Measurements from ENCODE around the gene KCTD6.

DNA sequence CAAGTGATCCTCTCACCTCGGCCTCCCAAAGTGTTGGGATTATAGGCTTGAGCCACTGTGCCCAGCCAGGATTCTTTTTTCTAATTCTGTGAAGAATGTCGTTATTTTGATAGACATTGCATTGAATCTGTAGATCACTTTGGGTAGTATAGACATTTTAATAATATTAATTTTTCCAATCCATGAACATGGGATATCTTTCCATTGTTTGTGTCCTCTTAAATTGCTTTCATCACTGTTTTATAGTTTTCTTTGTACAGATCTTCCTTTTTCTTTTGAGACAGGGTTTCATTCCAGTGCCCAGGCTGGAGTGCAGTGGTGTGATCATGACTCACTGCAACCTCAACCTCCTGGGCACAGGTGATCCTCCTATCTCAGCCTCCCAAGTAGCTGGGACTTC is 11.6 kb upstream of the KCTD6 start:
- TF ChIP-seq, protein P1, sequence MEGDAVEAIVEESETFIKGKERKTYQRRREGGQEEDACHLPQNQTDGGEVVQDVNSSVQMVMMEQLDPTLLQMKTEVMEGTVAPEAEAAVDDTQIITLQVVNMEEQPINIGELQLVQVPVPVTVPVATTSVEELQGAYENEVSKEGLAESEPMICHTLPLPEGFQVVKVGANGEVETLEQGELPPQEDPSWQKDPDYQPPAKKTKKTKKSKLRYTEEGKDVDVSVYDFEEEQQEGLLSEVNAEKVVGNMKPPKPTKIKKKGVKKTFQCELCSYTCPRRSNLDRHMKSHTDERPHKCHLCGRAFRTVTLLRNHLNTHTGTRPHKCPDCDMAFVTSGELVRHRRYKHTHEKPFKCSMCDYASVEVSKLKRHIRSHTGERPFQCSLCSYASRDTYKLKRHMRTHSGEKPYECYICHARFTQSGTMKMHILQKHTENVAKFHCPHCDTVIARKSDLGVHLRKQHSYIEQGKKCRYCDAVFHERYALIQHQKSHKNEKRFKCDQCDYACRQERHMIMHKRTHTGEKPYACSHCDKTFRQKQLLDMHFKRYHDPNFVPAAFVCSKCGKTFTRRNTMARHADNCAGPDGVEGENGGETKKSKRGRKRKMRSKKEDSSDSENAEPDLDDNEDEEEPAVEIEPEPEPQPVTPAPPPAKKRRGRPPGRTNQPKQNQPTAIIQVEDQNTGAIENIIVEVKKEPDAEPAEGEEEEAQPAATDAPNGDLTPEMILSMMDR (IDR thresholded peaks at IDR 0.05): no peak
- TF ChIP-seq, protein P2, sequence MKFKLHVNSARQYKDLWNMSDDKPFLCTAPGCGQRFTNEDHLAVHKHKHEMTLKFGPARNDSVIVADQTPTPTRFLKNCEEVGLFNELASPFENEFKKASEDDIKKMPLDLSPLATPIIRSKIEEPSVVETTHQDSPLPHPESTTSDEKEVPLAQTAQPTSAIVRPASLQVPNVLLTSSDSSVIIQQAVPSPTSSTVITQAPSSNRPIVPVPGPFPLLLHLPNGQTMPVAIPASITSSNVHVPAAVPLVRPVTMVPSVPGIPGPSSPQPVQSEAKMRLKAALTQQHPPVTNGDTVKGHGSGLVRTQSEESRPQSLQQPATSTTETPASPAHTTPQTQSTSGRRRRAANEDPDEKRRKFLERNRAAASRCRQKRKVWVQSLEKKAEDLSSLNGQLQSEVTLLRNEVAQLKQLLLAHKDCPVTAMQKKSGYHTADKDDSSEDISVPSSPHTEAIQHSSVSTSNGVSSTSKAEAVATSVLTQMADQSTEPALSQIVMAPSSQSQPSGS (CRISPR knock-in tag; IDR thresholded peaks at IDR 0.05; ENCODE audit: borderline replicate concordance, low read depth): no peak
- TF ChIP-seq, protein P3, sequence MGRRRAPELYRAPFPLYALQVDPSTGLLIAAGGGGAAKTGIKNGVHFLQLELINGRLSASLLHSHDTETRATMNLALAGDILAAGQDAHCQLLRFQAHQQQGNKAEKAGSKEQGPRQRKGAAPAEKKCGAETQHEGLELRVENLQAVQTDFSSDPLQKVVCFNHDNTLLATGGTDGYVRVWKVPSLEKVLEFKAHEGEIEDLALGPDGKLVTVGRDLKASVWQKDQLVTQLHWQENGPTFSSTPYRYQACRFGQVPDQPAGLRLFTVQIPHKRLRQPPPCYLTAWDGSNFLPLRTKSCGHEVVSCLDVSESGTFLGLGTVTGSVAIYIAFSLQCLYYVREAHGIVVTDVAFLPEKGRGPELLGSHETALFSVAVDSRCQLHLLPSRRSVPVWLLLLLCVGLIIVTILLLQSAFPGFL (CRISPR knock-in tag; IDR thresholded peaks at IDR 0.05; ENCODE audit: borderline replicate concordance): no peak
- TF ChIP-seq, protein P4, sequence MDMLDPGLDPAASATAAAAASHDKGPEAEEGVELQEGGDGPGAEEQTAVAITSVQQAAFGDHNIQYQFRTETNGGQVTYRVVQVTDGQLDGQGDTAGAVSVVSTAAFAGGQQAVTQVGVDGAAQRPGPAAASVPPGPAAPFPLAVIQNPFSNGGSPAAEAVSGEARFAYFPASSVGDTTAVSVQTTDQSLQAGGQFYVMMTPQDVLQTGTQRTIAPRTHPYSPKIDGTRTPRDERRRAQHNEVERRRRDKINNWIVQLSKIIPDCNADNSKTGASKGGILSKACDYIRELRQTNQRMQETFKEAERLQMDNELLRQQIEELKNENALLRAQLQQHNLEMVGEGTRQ (CRISPR knock-in tag; IDR thresholded peaks at IDR 0.05): no peak
- TF ChIP-seq, protein P5, sequence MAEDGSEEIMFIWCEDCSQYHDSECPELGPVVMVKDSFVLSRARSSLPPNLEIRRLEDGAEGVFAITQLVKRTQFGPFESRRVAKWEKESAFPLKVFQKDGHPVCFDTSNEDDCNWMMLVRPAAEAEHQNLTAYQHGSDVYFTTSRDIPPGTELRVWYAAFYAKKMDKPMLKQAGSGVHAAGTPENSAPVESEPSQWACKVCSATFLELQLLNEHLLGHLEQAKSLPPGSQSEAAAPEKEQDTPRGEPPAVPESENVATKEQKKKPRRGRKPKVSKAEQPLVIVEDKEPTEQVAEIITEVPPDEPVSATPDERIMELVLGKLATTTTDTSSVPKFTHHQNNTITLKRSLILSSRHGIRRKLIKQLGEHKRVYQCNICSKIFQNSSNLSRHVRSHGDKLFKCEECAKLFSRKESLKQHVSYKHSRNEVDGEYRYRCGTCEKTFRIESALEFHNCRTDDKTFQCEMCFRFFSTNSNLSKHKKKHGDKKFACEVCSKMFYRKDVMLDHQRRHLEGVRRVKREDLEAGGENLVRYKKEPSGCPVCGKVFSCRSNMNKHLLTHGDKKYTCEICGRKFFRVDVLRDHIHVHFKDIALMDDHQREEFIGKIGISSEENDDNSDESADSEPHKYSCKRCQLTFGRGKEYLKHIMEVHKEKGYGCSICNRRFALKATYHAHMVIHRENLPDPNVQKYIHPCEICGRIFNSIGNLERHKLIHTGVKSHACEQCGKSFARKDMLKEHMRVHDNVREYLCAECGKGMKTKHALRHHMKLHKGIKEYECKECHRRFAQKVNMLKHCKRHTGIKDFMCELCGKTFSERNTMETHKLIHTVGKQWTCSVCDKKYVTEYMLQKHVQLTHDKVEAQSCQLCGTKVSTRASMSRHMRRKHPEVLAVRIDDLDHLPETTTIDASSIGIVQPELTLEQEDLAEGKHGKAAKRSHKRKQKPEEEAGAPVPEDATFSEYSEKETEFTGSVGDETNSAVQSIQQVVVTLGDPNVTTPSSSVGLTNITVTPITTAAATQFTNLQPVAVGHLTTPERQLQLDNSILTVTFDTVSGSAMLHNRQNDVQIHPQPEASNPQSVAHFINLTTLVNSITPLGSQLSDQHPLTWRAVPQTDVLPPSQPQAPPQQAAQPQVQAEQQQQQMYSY (CRISPR knock-in tag; IDR thresholded peaks at IDR 0.05): no peak
- TF ChIP-seq, protein P6, sequence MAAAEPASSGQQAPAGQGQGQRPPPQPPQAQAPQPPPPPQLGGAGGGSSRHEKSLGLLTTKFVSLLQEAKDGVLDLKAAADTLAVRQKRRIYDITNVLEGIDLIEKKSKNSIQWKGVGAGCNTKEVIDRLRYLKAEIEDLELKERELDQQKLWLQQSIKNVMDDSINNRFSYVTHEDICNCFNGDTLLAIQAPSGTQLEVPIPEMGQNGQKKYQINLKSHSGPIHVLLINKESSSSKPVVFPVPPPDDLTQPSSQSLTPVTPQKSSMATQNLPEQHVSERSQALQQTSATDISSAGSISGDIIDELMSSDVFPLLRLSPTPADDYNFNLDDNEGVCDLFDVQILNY (CRISPR knock-in tag; IDR thresholded peaks at IDR 0.05): no peak
- no peak for TF ChIP-seq CREB1 (CRISPR knock-in tag; IDR thresholded peaks at IDR 0.05)
- TF ChIP-seq, protein P7, sequence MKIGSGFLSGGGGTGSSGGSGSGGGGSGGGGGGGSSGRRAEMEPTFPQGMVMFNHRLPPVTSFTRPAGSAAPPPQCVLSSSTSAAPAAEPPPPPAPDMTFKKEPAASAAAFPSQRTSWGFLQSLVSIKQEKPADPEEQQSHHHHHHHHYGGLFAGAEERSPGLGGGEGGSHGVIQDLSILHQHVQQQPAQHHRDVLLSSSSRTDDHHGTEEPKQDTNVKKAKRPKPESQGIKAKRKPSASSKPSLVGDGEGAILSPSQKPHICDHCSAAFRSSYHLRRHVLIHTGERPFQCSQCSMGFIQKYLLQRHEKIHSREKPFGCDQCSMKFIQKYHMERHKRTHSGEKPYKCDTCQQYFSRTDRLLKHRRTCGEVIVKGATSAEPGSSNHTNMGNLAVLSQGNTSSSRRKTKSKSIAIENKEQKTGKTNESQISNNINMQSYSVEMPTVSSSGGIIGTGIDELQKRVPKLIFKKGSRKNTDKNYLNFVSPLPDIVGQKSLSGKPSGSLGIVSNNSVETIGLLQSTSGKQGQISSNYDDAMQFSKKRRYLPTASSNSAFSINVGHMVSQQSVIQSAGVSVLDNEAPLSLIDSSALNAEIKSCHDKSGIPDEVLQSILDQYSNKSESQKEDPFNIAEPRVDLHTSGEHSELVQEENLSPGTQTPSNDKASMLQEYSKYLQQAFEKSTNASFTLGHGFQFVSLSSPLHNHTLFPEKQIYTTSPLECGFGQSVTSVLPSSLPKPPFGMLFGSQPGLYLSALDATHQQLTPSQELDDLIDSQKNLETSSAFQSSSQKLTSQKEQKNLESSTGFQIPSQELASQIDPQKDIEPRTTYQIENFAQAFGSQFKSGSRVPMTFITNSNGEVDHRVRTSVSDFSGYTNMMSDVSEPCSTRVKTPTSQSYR (CRISPR knock-in tag; IDR thresholded peaks at IDR 0.05): no peak
- TF ChIP-seq, protein P8, sequence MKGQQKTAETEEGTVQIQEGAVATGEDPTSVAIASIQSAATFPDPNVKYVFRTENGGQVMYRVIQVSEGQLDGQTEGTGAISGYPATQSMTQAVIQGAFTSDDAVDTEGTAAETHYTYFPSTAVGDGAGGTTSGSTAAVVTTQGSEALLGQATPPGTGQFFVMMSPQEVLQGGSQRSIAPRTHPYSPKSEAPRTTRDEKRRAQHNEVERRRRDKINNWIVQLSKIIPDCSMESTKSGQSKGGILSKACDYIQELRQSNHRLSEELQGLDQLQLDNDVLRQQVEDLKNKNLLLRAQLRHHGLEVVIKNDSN (CRISPR knock-in tag; IDR thresholded peaks at IDR 0.05): no peak
